Sigmoid colon (tissue), 7 donors: ENCODE results near the gene KLHL42. TPM values are rescaled to one million over a fixed set of nuclear protein-coding genes. Genes with fewer than 3 reads are reported as not detected.

Experiments used
- DNase-seq: peaks from one replicate; pipeline ENCODE4 v3.0.0-alpha.2; 2019
- H3K27ac ChIP-seq, 4 donors: fragments of 200-600 bp; sonication (generic); one replicate each; pipeline ENCODE4 v1.5.1; 2016 to 2019; ENCODE audit warnings: mild to moderate bottlenecking in 1 of 4
- H3K27me3 ChIP-seq, 3 donors: fragments of 200-600 bp; sonication (generic); one replicate each; pipeline ENCODE4 v1.5.1; 2019; ENCODE audit warnings: mild to moderate bottlenecking in 1 of 3
- H3K36me3 ChIP-seq, 4 donors: fragments of 200-600 bp; sonication (generic); one replicate each; pipeline ENCODE4 v1.5.1; 2016 to 2019
- H3K4me1 ChIP-seq, 4 donors: fragments of 200-600 bp; sonication (generic); one replicate each; pipeline ENCODE4 v1.5.1; 2017 to 2019
- H3K4me3 ChIP-seq, 4 donors: fragments of 200-600 bp; sonication (generic); one replicate each; pipeline ENCODE4 v1.5.1; 2017 to 2019; ENCODE audit warnings: mild to moderate bottlenecking in 2 of 4, moderate library complexity in 1 of 4
- H3K9me3 ChIP-seq, 4 donors: fragments of 200-600 bp in 3 of 4; sonication (generic) in 3 of 4; one replicate each; pipeline versions ENCODE4 v1.5.1 to v1.6.1; 2013 to 2019
- EP300 ChIP-seq, 4 donors: sonication (generic); formaldehyde crosslinking; IDR thresholded peaks; one replicate each; pipeline ENCODE4 v1.6.1; 2017; ENCODE audit warnings: antibody characterized with exemption in 4 of 4
- POLR2A ChIP-seq, 2 donors: fragments of 450-650 bp; IDR thresholded peaks; one replicate each; pipeline ENCODE4 v1.6.1; 2016; ENCODE audit warnings: antibody characterized with exemption in 2 of 2, mild to moderate bottlenecking in 2 of 2, moderate library complexity in 2 of 2
- POLR2AphosphoS5 ChIP-seq, 4 donors: sonication (generic); formaldehyde crosslinking; IDR thresholded peaks; one replicate each; pipeline ENCODE4 v1.6.1; 2017; ENCODE audit warnings: antibody characterized with exemption in 4 of 4
- WGBS, 2 donors: extraction: QIAGEN DNeasy Blood & Tissue Kit; methylation state at CpG; one replicate each; pipeline ENCODE4 v1.1.7; 2013; 5-methylcytosine and 5-hydroxymethylcytosine counted together
- intact Hi-C: fragments of 100-400 bp; cut with DNase I; formaldehyde crosslinking; loops from one replicate; pipeline ENCODE4 v1.15.1; 2023
- polyA plus RNA-seq, 3 donors: library from polyadenylated mRNA; stranded (reverse); fragments of 200-250 nt; gene quantifications; one replicate each; pipeline ENCODE4 v1.2.3, GENCODE V29; 2013
- total RNA-seq, 4 donors: library from RNA; depleted of rRNA; stranded (reverse); fragments of >200 nt; gene quantifications; one replicate each; pipeline ENCODE4 v1.1.0, GENCODE V29; 2016
- TF ChIP-seq, protein P1 (sequence below), 4 experiments: fragments of 450-650 bp in 3 of 4; fragments of 200-600 bp in 1 of 4; IDR thresholded peaks; one replicate each; pipeline ENCODE4 v1.5.1; 2016 to 2019; ENCODE audit warnings: antibody characterized with exemption in 4 of 4, mild to moderate bottlenecking in 3 of 4, moderate library complexity in 2 of 4
- donor health status: healthy with polysubstance abuse.
- donor health status: Bipolar disorder and iron deficiency.
- donor health status: healthy.

KLHL42 gene
- total and polyA plus RNA-seq, 7 donors, result 3.6 to 78.1 (median 60.7) TPM

DNA sequence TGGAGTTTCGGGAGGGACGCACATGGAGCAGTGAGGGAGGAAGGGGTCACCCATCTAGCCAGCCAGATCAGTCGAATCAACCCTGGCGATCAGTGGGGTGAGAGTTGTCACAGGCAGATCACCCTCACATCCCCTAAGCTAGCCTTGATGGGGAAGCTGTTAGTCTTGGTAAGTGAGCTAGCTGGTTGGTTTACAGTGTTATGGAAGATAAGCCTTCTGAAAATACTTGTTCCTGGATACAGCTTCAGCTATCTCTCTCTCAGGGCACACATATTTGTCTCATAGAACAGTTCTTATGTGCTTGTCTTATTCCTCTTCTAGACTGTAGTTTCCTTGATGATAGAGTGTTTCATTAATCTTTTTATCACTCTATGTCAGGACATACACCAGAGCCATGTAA lies 26.2 kb downstream of the KLHL42 start:
- intact Hi-C loops, result no loop called here
- peaks cover 0 to 6% (median 0%) of the 10 kb centered on the region in 4 donors for H3K36me3 ChIP-seq
- peaks cover 0 to 8% (median 0%) of the 10 kb centered on the region in 4 donors for H3K4me1 ChIP-seq
- WGBS, 2 donors, result 94 to 95% methylated on average over 4 of the region's 4 CpGs
- no peaks in the 10 kb centered on the region for H3K27me3 ChIP-seq
- no peaks in the 10 kb centered on the region for H3K9me3 ChIP-seq
- H3K4me3 ChIP-seq, result no peak overlapping the region
- H3K27ac ChIP-seq, result no peak overlapping the region
- no peak for TF ChIP-seq EP300 (IDR thresholded peaks at IDR 0.05)
- TF ChIP-seq POLR2AphosphoS5 (IDR thresholded peaks at IDR 0.05), result no peak
- TF ChIP-seq POLR2A (IDR thresholded peaks at IDR 0.05), result no peak
- TF ChIP-seq, protein P1, sequence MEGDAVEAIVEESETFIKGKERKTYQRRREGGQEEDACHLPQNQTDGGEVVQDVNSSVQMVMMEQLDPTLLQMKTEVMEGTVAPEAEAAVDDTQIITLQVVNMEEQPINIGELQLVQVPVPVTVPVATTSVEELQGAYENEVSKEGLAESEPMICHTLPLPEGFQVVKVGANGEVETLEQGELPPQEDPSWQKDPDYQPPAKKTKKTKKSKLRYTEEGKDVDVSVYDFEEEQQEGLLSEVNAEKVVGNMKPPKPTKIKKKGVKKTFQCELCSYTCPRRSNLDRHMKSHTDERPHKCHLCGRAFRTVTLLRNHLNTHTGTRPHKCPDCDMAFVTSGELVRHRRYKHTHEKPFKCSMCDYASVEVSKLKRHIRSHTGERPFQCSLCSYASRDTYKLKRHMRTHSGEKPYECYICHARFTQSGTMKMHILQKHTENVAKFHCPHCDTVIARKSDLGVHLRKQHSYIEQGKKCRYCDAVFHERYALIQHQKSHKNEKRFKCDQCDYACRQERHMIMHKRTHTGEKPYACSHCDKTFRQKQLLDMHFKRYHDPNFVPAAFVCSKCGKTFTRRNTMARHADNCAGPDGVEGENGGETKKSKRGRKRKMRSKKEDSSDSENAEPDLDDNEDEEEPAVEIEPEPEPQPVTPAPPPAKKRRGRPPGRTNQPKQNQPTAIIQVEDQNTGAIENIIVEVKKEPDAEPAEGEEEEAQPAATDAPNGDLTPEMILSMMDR (IDR thresholded peaks at IDR 0.05), result no peak
- DNase-seq, result no peak

DNA sequence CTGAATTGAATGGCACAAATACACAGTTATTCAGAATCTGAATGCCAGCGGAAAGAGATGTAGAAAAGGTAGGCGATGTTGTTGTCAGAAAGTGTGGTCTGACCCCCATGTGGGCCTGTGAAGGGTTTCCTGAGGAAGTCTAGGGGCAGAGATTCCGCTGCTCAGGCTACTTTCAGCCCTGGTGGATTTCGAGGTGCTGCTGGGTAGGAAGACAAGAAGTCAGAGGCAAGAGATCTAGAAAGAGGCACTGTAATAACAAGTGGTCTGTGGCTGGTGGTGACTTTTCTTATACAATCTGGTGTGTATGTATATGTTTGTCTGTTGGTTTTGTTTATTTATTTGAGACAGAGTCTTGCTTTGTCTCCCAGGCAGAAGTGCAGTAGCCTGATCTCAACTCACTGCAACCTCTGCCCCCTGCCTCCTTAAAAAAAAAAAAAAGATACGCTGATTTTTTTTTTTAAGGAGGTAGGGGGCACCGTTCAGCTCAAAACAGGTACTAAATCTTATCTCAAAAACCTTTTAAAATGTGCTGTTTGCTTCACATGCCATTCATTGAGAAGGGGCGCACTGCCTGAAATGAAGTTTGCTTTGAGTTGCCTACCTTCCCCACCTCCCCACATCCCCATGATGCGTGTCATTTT lies 27.1 kb downstream of the KLHL42 start:
- Histone ChIP-seq H3K36me3 (no peaks in the 10 kb centered on the region), H3K9me3 (no peaks in the 10 kb centered on the region), H3K27me3 (no peaks in the 10 kb centered on the region), H3K4me3 (no peak overlapping the region), H3K4me1 (peaks cover 0 to 8% (median 0%) of the 10 kb centered on the region in 4 donors), H3K27ac (no peak overlapping the region)
- intact Hi-C loops, result no loop called here
- DNase-seq, result no peak
- TF ChIP-seq POLR2A (IDR thresholded peaks at IDR 0.05), result no peak
- TF ChIP-seq, protein P1 (IDR thresholded peaks at IDR 0.05), result no peak
- WGBS, 2 donors, result 51 to 68% methylated on average over 8 of the region's 8 CpGs

DNA sequence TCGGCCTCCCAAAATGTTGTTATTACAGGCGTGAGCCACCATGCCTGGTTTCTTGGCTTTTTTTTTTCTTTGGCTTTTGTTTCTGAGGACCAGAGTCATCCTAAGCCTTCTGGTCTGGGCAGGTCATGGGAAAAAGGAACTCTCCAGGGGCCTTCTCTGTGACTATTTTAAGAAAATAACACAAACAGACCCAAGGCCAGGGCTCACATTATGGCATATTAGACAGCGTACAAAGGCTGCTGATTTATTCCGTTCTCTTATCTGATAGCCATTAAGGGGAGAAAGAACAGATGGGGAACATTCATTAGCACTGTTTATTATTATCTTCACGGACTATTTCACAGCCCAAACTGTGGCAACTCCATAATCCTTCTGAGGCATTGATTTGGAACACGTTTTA lies 28.8 kb downstream of the KLHL42 start:
- Histone ChIP-seq H3K4me3 (no peak overlapping the region), H3K27me3 (no peaks in the 10 kb centered on the region), H3K27ac (no peak overlapping the region), H3K36me3 (no peaks in the 10 kb centered on the region), H3K4me1 (peaks cover 0 to 8% (median 0%) of the 10 kb centered on the region in 4 donors), H3K9me3 (no peaks in the 10 kb centered on the region)
- TF ChIP-seq POLR2AphosphoS5 (IDR thresholded peaks at IDR 0.05), result peak in 2 of 4 donors; percentile 22 to 52
- no peak for TF ChIP-seq POLR2A (IDR thresholded peaks at IDR 0.05)
- TF ChIP-seq EP300 (IDR thresholded peaks at IDR 0.05), result no peak
- TF ChIP-seq, protein P1 (IDR thresholded peaks at IDR 0.05), result no peak
- 68 to 76% methylated on average over 6 of the region's 6 CpGs for WGBS, 2 donors
- no peak for DNase-seq
- intact Hi-C loops, result no loop called here

DNA sequence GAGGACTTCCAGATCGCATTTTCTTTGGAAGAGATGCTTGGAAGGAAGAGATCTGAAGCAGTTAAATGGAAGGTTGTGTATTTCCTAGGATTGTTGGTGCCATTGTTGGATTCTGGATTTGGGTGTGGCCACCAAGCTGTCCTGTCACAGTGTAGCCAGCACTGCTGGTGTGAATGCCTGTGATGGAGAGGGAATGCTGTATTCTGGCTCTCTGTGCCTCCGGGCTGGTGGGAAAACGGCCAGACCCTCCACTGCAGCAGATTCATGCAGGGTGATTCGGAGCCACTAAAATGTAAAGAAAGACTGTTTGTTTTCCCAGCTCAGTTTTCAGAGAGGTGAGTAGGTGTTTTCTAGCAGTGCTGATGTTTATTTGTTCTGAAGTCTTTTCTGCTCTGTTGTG lies 30.7 kb downstream of the KLHL42 start:
- Histone ChIP-seq H3K4me3 (no peak overlapping the region), H3K27ac (no peak overlapping the region), H3K9me3 (no peaks in the 10 kb centered on the region), H3K4me1 (peaks cover 0 to 4% (median 0%) of the 10 kb centered on the region in 4 donors), H3K36me3 (no peaks in the 10 kb centered on the region), H3K27me3 (no peaks in the 10 kb centered on the region)
- 76 to 85% methylated on average over 4 of the region's 4 CpGs for WGBS, 2 donors
- TF ChIP-seq POLR2AphosphoS5 (IDR thresholded peaks at IDR 0.05), result no peak
- TF ChIP-seq EP300 (IDR thresholded peaks at IDR 0.05), result no peak
- TF ChIP-seq, protein P1 (IDR thresholded peaks at IDR 0.05), result no peak
- TF ChIP-seq POLR2A (IDR thresholded peaks at IDR 0.05), result no peak
- intact Hi-C loops, result no loop called here
- no peak for DNase-seq

DNA sequence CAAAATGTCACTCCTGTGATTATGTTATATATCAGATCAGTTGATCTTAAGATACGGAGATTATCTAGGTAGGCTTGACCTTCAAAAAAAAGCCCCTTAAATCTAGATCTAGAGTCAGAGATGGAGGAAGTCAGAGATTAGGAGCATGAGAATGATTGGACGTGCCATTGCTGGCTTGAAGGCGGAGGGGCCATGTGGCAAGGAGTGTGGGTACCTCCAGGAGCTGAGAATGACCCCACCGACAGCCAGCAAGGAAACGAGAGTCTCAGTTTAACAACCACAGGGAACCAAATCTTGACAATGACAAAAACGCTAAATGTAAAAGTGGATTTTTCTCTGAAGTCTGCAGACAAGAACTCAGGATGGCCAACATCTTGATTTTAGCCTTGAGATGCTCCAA lies 32.5 kb downstream of the KLHL42 start:
- DNase-seq, result no peak
- H3K36me3 ChIP-seq, result no peaks in the 10 kb centered on the region
- 76% methylated on average over 6 of the region's 6 CpGs for WGBS, 2 donors
- intact Hi-C loops, result no loop called here
- H3K4me3 ChIP-seq, result no peak overlapping the region
- no peak overlapping the region for H3K27ac ChIP-seq
- H3K4me1 ChIP-seq, result peaks cover 0 to 4% (median 0%) of the 10 kb centered on the region in 4 donors
- no peaks in the 10 kb centered on the region for H3K9me3 ChIP-seq
- no peaks in the 10 kb centered on the region for H3K27me3 ChIP-seq
- no peak for TF ChIP-seq EP300 (IDR thresholded peaks at IDR 0.05)
- TF ChIP-seq POLR2AphosphoS5 (IDR thresholded peaks at IDR 0.05), result no peak
- TF ChIP-seq, protein P1 (IDR thresholded peaks at IDR 0.05), result no peak
- no peak for TF ChIP-seq POLR2A (IDR thresholded peaks at IDR 0.05)
